Measurements from ENCODE around the gene PDCD2L. TPM values are rescaled to one million over a fixed set of nuclear protein-coding genes. Genes with fewer than 3 reads are reported as not detected.
A peak's percentile ranks its signal among the peaks of the same experiment; 100 is the strongest.

Gene PDCD2L, protein sequence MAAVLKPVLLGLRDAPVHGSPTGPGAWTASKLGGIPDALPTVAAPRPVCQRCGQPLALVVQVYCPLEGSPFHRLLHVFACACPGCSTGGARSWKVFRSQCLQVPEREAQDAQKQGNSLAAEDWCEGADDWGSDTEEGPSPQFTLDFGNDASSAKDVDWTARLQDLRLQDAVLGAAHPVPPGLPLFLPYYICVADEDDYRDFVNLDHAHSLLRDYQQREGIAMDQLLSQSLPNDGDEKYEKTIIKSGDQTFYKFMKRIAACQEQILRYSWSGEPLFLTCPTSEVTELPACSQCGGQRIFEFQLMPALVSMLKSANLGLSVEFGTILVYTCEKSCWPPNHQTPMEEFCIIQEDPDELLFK
- total RNA-seq (2021; fragmentation: NEBNext Ultra II Directional; extraction: Animal tissue kit (Norgen Biotek cat#: 25700)) = 10 to 100 TPM in 5 of 6 experiments, 1 to 10 TPM in 1; 8.8 to 13.3 (median 12.0) TPM
- long read RNA-seq, partial matches to known transcripts = 0 of 4 reads
- long read RNA-seq, other reads (novel, unspliced or antisense) = 1 of 4 reads

DNA sequence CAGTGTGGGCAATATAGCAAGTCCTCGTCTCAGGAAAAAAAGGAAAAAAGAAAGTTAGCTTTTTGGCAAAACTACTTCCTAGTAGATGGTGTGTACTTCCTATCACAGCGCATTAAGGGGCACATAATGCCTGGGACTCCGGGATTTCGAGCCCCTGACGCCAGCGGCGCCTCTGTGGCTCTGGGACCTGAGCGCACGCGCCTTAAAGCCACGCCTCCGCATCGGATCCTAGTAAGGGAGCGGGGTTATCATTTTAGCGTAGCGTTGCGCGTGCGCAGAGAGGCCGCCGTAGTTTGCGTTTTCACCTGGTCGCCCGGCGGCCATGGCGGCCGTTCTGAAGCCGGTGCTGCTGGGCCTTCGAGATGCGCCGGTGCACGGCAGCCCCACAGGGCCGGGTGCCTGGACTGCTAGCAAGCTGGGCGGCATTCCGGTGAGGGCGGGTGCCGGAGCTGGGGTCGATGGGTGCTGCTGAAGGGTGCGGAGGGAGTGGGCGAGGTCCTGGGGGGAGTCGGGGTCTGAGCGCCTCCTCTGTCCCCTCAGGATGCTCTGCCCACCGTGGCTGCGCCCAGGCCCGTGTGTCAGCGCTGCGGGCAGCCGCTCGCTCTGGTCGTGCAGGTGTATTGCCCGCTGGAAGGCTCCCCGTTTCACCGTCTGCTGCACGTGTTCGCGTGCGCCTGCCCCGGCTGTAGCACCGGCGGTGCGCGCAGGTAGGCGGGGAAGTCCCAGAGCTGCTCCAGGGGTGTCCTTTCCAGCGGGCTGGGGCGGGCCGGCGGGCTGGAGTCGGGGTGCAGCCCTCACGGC lies at the start of gene PDCD2L:
TSS of gene PDCD2L (plus strand) at position 291 of the 801 bp plus-strand sequence. CDS start at position 323, 32 bp downstream.
- H3K27ac Mint-ChIP-seq = peak within 1 kb of the TSS; percentile 86
- no peaks in the 10 kb centered on the region; the same call in 1 of the 2 replicates for H3K27me3 Mint-ChIP-seq (ENCODE audit: insufficient read depth)
- peak; percentile 78 for DNase-seq
- H3K4me3 Mint-ChIP-seq = peak within 1 kb of the TSS; percentile 91
- H3K9me3 Mint-ChIP-seq = no peaks in the 10 kb centered on the region
- TF ChIP-seq, protein P1, sequence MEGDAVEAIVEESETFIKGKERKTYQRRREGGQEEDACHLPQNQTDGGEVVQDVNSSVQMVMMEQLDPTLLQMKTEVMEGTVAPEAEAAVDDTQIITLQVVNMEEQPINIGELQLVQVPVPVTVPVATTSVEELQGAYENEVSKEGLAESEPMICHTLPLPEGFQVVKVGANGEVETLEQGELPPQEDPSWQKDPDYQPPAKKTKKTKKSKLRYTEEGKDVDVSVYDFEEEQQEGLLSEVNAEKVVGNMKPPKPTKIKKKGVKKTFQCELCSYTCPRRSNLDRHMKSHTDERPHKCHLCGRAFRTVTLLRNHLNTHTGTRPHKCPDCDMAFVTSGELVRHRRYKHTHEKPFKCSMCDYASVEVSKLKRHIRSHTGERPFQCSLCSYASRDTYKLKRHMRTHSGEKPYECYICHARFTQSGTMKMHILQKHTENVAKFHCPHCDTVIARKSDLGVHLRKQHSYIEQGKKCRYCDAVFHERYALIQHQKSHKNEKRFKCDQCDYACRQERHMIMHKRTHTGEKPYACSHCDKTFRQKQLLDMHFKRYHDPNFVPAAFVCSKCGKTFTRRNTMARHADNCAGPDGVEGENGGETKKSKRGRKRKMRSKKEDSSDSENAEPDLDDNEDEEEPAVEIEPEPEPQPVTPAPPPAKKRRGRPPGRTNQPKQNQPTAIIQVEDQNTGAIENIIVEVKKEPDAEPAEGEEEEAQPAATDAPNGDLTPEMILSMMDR (IDR thresholded peaks at IDR 0.05) = no peak
- H3K4me1 Mint-ChIP-seq (ENCODE audit: low read depth) = 0 out of 2 replicates have a peak, but pooled peaks cover 5% of the 10 kb centered on the region
- peaks cover 9% of the 10 kb centered on the region for H3K36me3 Mint-ChIP-seq (ENCODE audit: low read depth)

DNA sequence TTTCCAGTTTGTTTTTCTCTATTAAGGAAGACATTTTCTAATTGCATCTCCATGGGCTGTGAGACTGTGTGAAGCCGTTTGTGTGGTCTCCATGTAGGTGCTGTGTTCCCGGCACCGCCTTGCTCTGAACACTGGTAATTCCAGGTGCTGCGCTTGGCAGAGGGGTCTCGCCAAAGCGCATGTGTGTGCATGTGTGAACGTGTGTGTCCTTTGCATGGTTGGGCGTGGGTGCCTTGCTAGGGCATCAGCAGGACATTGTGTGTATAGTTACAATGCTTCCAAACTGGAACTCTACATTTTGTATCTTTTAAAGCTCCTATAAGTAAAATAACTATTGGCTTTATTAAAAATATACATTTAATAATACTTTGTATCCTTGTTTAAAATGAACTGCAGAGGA lies 49.0 kb upstream of the PDCD2L start:
- no peak for DNase-seq
- TF ChIP-seq, protein P1 (IDR thresholded peaks at IDR 0.05) = no peak
- H3K36me3 Mint-ChIP-seq (ENCODE audit: low read depth) = peaks cover 4% of the 10 kb centered on the region; the same call in 1 of the 2 replicates
- no peak overlapping the region for H3K4me3 Mint-ChIP-seq
- no peaks in the 10 kb centered on the region for H3K27me3 Mint-ChIP-seq (ENCODE audit: insufficient read depth)
- H3K4me1 Mint-ChIP-seq (ENCODE audit: low read depth) = peaks cover 22% of the 10 kb centered on the region
- H3K9me3 Mint-ChIP-seq = no peaks in the 10 kb centered on the region
- no peak overlapping the region for H3K27ac Mint-ChIP-seq

DNA sequence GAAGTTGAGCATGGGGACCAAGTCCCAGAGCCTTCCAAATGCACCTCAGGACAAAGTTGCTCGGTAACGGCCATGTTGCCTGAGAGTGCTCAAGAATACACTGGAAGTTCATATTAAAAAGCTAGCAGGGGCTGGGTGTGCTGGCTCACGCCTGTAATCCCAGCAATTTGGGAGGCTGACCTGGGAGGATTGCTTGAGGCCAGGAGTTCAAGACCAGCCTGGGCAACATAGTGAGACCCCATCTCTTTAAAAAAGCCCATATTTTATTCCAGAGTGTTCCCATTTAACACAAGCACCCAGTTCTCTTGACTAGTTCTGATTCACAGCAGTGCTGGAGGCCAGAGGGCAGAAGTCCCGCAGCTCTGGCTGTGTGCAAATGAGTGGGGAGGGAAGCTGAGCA lies 47.3 kb upstream of the PDCD2L start:
- H3K27me3 Mint-ChIP-seq (ENCODE audit: insufficient read depth) = no peaks in the 10 kb centered on the region; the same call in 1 of the 2 replicates
- no peak for DNase-seq
- peaks cover 20% of the 10 kb centered on the region for H3K4me1 Mint-ChIP-seq (ENCODE audit: low read depth)
- peaks cover 4% of the 10 kb centered on the region; the same call in 1 of the 2 replicates for H3K36me3 Mint-ChIP-seq (ENCODE audit: low read depth)
- no peak overlapping the region for H3K4me3 Mint-ChIP-seq
- H3K9me3 Mint-ChIP-seq = no peaks in the 10 kb centered on the region
- H3K27ac Mint-ChIP-seq = no peak overlapping the region
- TF ChIP-seq, protein P1 (IDR thresholded peaks at IDR 0.05) = no peak

DNA sequence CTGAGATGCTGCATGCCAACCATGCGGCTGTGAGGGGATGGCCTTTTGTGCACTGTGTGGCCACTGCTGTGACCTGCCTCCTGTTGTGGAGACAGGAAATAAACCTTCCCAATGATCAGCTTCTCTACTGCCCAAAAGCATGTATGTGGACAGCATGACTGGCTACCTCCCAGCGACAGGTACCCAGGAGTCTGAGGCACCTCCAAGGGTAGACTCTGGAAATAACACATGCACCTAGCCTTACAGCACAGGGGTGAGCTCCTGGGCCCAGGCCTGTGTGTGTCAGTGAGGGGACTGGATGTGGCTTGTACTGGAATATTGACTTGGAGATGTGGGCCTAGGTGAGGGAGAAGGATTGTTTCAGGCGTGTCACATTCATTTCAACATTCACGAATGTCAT lies 46.8 kb upstream of the PDCD2L start:
- Mint-ChIP-seq H3K9me3 (no peaks in the 10 kb centered on the region), H3K4me3 (no peak overlapping the region), H3K27me3 (ENCODE audit: insufficient read depth) (no peaks in the 10 kb centered on the region; the same call in 1 of the 2 replicates), H3K4me1 (ENCODE audit: low read depth) (peaks cover 20% of the 10 kb centered on the region), H3K27ac (no peak overlapping the region), H3K36me3 (ENCODE audit: low read depth) (peaks cover 4% of the 10 kb centered on the region; the same call in 1 of the 2 replicates)
- no peak for DNase-seq
- TF ChIP-seq, protein P1 (IDR thresholded peaks at IDR 0.05) = no peak

DNA sequence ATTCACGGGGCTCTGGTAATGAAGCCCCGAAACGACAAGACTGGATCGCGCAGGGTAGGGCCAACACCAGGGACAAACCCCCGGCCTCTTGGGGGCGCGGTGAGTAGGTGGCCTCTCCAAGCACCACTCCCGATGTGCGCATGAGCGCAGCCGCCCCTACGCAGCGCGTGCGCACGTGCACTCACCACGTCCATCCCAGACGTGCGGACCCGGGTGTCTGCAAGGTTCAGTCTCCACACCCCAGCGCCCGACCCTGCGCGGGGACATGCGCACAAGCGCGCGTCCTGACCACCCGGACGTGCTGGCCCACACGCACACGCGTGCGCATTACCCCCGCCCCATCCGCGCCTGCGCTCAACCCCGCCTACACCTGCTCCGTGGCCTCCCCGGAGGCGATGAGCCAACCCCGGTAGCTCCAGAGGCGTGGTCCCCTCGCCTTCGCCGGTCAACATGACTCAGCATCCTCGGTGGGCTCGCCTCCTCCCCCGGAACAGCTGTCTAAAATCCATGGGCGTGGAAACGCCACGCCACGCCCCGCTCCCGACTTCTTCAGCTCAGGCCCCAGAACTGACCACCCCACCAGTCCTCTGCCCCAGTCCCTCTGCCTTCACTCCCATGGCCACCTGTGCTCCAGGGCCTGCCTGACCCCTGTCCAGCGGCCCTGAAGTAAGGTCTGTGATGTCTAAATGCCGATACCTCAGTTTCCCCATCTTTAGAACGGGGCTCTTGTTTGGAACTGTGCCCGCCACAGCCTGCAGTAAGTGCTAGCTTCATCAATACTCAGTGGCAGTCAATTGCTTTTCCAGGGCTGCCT lies 44.9 kb upstream of the PDCD2L start:
- peaks cover 21% of the 10 kb centered on the region for H3K4me1 Mint-ChIP-seq (ENCODE audit: low read depth)

More for the DNA sequence above, 44.9 kb upstream of the PDCD2L start:
- H3K9me3 Mint-ChIP-seq = no peaks in the 10 kb centered on the region
- H3K4me3 Mint-ChIP-seq = peak overlapping the region; percentile 83
- peak overlapping the region; percentile 89 for H3K27ac Mint-ChIP-seq
- DNase-seq = peak; percentile 75
- TF ChIP-seq, protein P1 (IDR thresholded peaks at IDR 0.05) = peak; percentile 60
- no peaks in the 10 kb centered on the region; the same call in 1 of the 2 replicates for H3K27me3 Mint-ChIP-seq (ENCODE audit: insufficient read depth)
- no peaks in the 10 kb centered on the region; the same call in 1 of the 2 replicates for H3K36me3 Mint-ChIP-seq (ENCODE audit: low read depth)
